SH-SY5Y (cell line): Measurements from ENCODE around the gene RP9.

Experiments
- GATA2 ChIP-seq: IDR thresholded peaks from 2 replicates; pipeline ENCODE4 v1.6.1; 2011; ENCODE audit warnings: mild to moderate bottlenecking, low read depth, low read length
- GATA3 ChIP-seq: IDR thresholded peaks from 2 replicates; pipeline ENCODE4 v1.6.1; 2011; ENCODE audit warnings: low read depth, mild to moderate bottlenecking, low read length, moderate library complexity

Gene RP9

DNA sequence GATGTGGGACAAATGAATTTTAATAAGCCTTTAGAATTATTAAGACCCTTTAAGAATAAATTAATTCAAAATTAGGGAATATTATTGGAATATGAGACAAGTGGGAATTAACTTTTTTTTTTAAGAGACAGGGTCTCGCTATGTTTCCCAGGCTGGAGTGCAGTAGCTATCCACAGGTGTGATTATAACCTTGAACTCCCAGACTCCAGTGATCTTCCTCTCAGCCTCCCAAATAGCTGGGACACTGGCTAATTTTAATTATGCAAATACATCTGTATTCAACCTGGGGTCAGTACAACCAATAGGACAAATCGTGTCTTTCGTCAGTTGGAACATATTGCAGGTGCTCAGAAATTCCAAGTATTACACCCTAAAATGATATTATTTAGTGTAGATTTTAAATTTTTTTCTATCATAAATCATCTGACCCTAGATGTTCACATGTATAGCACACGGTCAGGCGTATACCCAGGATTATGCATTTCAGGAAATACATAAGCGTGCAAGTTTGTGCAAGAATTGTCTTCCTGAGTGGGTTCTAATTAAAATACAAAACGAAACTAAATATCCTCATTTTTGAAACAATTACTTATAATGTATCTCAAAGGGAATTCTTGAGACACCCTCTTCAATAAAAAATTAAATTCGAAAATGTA is 47.8 kb downstream of the RP9 start:
- TF ChIP-seq GATA2 = no peak
- TF ChIP-seq GATA3 = no peak

DNA sequence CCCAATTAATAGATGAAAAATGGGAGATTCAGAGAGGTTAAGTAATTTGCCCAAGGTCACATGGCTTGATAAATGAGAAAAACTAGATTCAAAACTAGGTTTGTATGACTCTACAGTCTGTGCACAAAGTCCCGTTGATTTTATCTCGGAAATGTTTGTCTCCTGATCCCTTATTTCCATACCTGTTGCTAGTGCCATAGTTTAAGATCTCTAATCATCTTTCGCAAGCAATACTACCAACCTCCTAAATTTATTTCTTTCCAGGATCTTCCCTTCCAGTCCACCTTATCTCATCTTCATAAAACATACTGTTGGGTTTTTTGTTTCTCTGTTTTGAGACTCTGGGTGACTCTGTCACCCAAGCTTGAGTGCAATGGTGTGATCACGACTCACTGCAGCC is 49.6 kb downstream of the RP9 start:
- TF ChIP-seq GATA3 (no peak), GATA2 (no peak)

DNA sequence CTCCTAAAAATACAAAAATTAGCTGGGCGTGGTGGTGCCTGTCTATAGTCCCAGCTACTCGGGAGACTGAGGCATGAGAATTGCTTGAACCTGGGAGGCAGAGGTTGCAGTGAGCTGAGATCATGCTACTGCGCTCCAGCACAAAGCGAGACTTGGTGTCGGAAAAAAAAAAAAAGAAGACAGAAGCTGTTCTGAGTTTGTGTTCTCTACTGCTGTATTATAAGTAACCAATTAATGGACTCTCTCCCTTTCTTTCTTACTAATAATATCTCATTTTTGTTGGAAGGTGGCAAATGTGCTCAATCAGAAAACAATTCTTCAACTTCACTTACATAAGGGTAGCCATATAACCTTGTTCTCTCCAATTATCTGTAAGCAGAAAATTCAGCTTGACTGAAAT is 54.0 kb downstream of the RP9 start:
- no peak for TF ChIP-seq GATA3
- no peak for TF ChIP-seq GATA2

DNA sequence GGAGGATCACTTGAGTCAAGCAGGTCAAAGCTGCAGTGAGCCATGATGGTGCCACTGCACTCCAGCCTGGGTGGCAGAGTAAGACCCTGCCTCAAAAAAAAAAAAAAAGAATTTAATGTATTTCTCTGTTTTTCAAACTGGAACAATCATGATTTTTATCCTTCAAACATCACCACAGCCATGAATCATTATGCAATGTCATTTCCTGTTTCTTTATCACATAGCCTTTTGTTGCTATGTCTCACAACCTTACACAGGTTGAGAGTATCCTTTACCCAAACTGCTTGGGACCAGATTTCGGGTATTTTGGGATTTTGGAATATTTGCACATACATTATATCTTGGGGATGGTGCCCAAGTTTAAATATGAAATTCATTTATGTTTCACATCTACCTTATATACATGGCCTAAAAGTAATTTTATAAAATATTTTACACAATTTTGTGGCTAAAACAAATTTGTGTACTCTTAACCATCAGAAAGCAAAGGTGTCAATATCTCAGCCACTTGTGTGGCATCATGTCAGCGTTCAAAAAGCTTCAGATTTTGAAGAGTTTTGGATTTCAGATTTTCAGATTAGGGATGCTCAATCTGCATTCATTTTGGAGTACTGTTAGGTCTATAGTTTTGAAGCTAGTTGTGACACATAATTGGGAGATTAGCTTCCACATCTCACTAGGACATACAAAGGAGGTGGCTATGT is 54.8 kb downstream of the RP9 start:
- TF ChIP-seq GATA2 (no peak), GATA3 (no peak)

DNA sequence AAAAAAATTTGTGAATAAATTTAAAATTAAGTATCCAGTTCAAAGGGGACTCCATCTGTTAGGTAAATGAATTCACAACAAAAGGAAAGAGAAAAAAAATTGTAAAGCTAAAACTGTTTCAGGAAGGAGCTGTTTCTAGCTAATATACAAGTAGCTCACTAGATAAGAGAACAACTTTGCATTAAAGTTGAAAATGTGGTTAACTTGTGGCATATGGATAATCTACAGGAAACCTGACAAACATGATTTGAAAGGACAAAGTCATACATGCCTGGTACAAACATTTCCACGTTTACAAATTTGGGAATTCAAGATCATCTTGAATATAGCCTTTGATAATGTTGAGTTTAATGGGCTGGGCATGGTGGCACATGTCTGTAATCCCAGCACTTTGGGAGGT is 55.5 kb downstream of the RP9 start:
- TF ChIP-seq GATA2 (no peak), GATA3 (no peak)

DNA sequence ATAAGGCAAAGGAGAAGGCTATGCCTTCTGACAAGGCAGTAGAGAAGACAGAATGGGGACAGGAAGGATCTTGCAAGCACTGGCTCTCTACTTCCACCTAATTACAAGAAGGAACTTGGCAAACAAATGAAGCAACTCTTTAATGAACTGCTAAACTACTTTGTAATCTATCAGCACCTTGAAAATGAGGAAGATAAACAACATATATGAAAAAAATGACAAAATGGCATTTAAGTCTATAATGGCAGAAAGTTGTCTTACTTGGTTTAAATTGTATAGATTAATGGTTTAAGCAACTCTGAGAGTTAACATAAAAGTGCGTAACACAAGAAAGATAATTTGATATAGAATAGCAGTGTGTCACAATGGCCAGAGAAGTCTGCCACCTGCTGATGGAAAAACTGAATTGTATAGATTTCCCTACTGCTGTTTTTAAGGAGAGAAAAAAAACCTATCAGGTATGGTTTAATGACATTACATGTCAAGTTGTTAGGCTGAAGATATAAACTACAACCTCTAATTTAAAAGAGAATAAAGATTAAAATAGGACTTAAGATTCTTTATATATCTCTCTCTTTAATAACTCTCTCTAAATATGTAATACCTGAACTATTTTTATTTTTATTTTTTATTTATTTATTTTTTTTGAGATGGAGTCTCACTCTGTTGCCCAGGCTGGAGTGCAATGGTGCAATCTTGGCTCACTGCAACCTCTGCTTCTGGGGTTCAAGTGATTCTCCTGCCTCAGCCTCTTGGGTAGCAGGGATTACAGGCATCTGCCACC is 58.5 kb downstream of the RP9 start:
- TF ChIP-seq GATA2 = no peak
- TF ChIP-seq GATA3 = no peak

DNA sequence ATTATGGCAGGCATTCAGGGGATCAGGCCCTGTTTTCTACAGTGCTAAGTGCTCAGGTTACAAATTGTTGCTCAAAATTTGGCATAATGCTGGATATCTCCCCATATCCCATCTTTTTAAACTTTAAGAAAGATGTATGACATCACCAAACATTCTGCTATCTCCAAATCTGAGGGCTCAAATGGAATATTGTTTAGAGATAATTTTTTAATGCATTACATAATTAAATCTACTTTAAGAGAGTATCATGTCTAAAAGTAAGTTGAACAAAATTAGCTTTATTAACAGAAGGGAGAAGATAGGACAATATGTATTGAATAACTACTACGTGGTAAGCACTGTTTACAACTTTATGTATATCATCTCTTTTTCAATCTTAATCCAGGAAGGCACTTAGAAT is 60.5 kb downstream of the RP9 start:
- TF ChIP-seq GATA3 = no peak; the same call in 1 of the 2 replicates
- TF ChIP-seq GATA2 = no peak

DNA sequence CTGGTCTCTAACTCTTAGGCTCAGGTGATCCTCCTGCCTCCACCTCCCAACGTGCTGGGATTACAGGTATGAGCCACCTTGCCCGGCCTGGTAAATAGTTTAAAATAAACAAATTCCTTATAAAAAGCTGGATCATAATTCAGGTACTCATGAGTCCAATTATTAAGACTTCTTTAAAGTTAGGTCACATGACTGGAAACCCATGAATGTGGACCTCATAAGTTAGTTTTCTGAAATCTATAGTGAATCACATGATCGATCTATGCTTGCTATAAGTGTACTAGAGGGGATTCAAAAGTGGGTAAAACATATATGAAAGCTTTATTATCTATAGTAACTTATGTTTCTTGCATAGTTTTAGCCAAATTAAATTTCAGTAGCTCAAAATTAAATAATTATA is 60.9 kb downstream of the RP9 start:
- TF ChIP-seq GATA3 (no peak), GATA2 (no peak)

DNA sequence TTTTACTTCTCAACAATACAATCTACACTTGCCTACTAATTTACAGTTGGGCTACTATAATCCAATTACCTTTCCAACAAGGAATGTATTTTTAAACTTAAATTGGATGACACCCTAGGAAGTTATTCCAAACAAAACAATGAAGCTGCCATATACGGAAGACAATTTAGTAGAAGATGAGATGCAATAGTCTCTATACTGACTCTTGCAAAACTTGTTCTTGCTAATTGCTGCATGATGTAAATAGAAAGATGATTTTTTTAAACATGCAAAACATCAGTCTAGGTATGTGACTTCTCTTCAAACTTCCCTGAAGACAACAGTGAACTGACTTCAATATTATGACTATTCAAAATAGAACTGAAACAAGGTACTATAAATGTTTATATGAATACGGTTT is 64.2 kb downstream of the RP9 start:
- TF ChIP-seq GATA3 (no peak), GATA2 (no peak)
